Measurements from ENCODE around the gene MAN2A2. TPM values are rescaled to one million over a fixed set of nuclear protein-coding genes. Genes with fewer than 3 reads are reported as not detected.
A peak's percentile ranks its signal among the peaks of the same experiment; 100 is the strongest.

The MAN2A2 gene
- total and polyA plus RNA-seq, 9 of the 15 experiments (the other 6 are each of a cell fraction or from before 2014, with no cell fraction given): 7.3 to 151 (median 43.4) TPM

GRCh38 chr15:90857883-90858443 is 45.1 kb upstream of the MAN2A2 start:
- Histone ChIP-seq H3K9ac (ENCODE audit: insufficient read depth in 1 of 2, low read depth in 2 of 2, low read length in 2 of 2) (no peak overlapping the region), H3K27ac (ENCODE audit: extremely low read depth, low read depth, low read length) (no peak overlapping the region), H3K4me1 (replicated peaks in 1 of 2; ENCODE audit: control insufficient read depth in 2 of 2, insufficient read depth in 2 of 2, low read length in 2 of 2) (peaks cover 20 to 27% of the 10 kb centered on the region in 2 experiments; a peak in 4 of 5 replicates), H3K4me3 (no peak overlapping the region), H4K20me1 (replicated peaks; ENCODE audit: control insufficient read depth, insufficient read depth, low read length) (no peaks in the 10 kb centered on the region), H2AFZ (ENCODE audit: low read depth, low read length) (no peak overlapping the region), H3K4me2 (ENCODE audit: insufficient read depth, low read length) (no peak overlapping the region), H3K9me3 (replicated peaks; ENCODE audit: control insufficient read depth, insufficient read depth, low read depth, low read length) (no peaks in the 10 kb centered on the region), H3K27me3 (ENCODE audit: control insufficient read depth in 2 of 2, insufficient read depth in 2 of 2, low read length in 2 of 2) (no peaks in the 10 kb centered on the region), H3K9me1 (ENCODE audit: control insufficient read depth, insufficient read depth, low read length) (no peaks in the 10 kb centered on the region), H3K79me2 (ENCODE audit: control insufficient read depth, insufficient read depth, low read length) (no peaks in the 10 kb centered on the region), H3K36me3 (ENCODE audit: control insufficient read depth, insufficient read depth, low read length) (no peaks in the 10 kb centered on the region)
- ATAC-seq (no peak), FAIRE-seq (no peak), DNase-seq (ENCODE audit: extremely low read depth in 1 of 4, low spot score in 3 of 4) (no peak)
- intact Hi-C loops (cut with micrococcal nuclease) (no loop called here), in situ Hi-C loops (cut with MboI) (no loop called here)
- TF ChIP-seq WHSC1 (IDR thresholded peaks at IDR 0.05; ENCODE audit: low read length) (no peak), SMARCA5 (IDR thresholded peaks at IDR 0.05) (peak; percentile 80), RBM25 (IDR thresholded peaks at IDR 0.05; ENCODE audit: low read depth, low read length, severe bottlenecking) (peak; percentile 81), KDM1A (IDR thresholded peaks at IDR 0.05) (peak; percentile 45 to 67; a peak in 3 of 4 replicates), RCOR1 (IDR thresholded peaks at IDR 0.05; ENCODE audit: borderline replicate concordance in 1 of 2, low read depth in 2 of 2, low read length in 2 of 2) (peak in 1 of 2 experiments; percentile 42; a peak in 1 of 4 replicates), PRDM10 (IDR thresholded peaks at IDR 0.05; ENCODE audit: partially characterized antibody) (no peak), ADNP (tag; IDR thresholded peaks at IDR 0.05) (peak; percentile 16; the same call in 1 of the 2 replicates), BCOR (IDR thresholded peaks at IDR 0.05) (peak; percentile 88)
- WGBS (ENCODE audit: insufficient coverage, low coverage, missing lambda C conversion rate): 88% methylated on average over 8 of the region's 8 CpGs
- CTCF ChIA-PET (ENCODE audit: low intra/inter-chr PET ratio): no interaction called here
- POLR2A ChIA-PET: no interaction called here
- BruUV-seq (replicated peaks): no TSS peak
